ENCODE measurements around the gene RARA. TPM values are rescaled to one million over a fixed set of nuclear protein-coding genes. Genes with fewer than 3 reads are reported as not detected.
"Not testable (repeated sequence)": the region's sequence is repeated elsewhere in the genome, so short reads cannot be mapped to it uniquely, and the experiment has no call there.

RARA gene
- total RNA-seq, 1 experiment from 2014 or later = 21.8 TPM

DNA sequence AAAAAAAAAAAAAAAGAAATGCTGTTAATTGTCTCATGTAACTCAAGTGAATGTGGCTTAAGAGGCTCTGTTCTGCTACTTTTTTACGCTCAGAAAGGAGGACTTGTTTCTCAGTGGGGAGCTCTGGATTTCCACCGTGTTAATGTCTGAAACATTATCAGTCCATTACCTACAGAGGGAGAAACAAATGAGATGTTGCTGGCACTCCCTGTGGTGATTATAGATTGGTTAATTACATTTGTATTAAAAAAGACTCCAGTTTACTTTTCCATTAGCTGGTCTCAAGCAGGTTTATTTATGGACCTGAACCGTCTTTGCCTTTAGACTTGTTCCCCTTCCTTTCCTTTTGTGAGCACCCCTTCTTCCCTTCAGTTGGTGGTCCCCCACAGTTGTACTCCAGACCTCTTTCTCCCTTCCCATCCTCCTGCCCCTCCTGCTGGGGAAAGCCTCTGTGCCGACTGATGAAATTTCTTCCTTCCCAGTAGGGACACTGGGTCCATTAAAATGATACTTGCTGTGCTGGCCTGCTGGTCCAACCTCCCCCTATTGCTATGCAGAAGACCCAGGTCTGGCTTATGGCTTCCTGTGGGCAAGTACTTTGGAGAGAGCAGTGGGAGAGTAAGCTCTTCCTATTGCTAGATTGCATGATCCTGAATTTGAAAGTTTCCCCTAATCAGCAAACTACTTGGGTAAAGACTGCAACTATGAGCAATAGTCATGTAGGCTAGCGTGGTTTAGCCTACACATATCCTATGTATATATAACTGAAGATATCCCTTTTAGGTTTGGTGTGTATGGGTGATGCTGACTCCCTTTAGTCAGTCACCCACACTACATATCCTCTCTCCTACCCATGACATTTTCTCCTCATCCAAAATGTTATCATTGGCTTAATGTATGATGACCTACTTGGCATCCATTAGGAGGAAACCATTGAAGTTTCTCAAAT lies 13.2 kb upstream of the RARA start:
- ChIA-PET CTCF (no interaction called here), POLR2A (ENCODE audit: unreplicated experiment) (no interaction called here)
- intact Hi-C loops (cut with micrococcal nuclease; ENCODE audit: unreplicated experiment) = no loop called here
- no peak overlapping the region for H3K27ac ChIP-seq
- no peaks in the 10 kb centered on the region for H3K9me2 ChIP-seq (ENCODE audit: insufficient read depth)
- H3F3A ChIP-seq (ENCODE audit: insufficient read depth, low read depth) = peaks cover 50% of the 10 kb centered on the region
- H3K4me3 ChIP-seq = no peak overlapping the region
- peaks cover 23% of the 10 kb centered on the region for H3K36me3 ChIP-seq (ENCODE audit: low read depth)
- no peaks in the 10 kb centered on the region for H3K9me3 ChIP-seq (ENCODE audit: insufficient read depth, low read depth)
- H4K20me1 ChIP-seq (ENCODE audit: insufficient read depth) = no peaks in the 10 kb centered on the region; the same call in 1 of the 2 replicates
- TF ChIP-seq EZH2 (IDR thresholded peaks at IDR 0.05; ENCODE audit: low read depth) (no peak), CTCF (conservative IDR thresholded peaks at IDR 0.05) (no peak)
- no peaks in the 10 kb centered on the region for H3K4me1 ChIP-seq (replicated peaks; ENCODE audit: insufficient read depth)
- no peak for DNase-seq
- no peaks in the 10 kb centered on the region for H3K27me3 ChIP-seq (ENCODE audit: insufficient read depth, low read depth)
- no peak overlapping the region for H3K4me2 ChIP-seq
- H2AFZ ChIP-seq = no peak overlapping the region
- peaks cover 7% of the 10 kb centered on the region; the same call in 1 of the 2 replicates for H3K79me2 ChIP-seq (ENCODE audit: low read depth)
- BruUV-seq (replicated peaks) = no TSS peak

GRCh38 chr17:40297511-40297910 lies 11.5 kb upstream of the RARA start:
- POLR2A ChIA-PET (ENCODE audit: unreplicated experiment) = no interaction called here
- H3K4me3 ChIP-seq = no peak overlapping the region
- TF ChIP-seq CTCF (conservative IDR thresholded peaks at IDR 0.05) = no peak
- TF ChIP-seq EZH2 (IDR thresholded peaks at IDR 0.05; ENCODE audit: low read depth) = no peak
- DNase-seq = no peak
- no TSS peak for BruUV-seq (replicated peaks)
- CTCF ChIA-PET = no interaction called here
- no peaks in the 10 kb centered on the region; the same call in 1 of the 2 replicates for H4K20me1 ChIP-seq (ENCODE audit: insufficient read depth)
- H3K9me2 ChIP-seq (ENCODE audit: insufficient read depth) = no peaks in the 10 kb centered on the region
- H3F3A ChIP-seq (ENCODE audit: insufficient read depth, low read depth) = peaks cover 54% of the 10 kb centered on the region
- no peaks in the 10 kb centered on the region for H3K79me2 ChIP-seq (ENCODE audit: low read depth)
- H3K27me3 ChIP-seq (ENCODE audit: insufficient read depth, low read depth) = no peaks in the 10 kb centered on the region
- no peak overlapping the region for H3K4me2 ChIP-seq
- peaks cover 18% of the 10 kb centered on the region for H3K36me3 ChIP-seq (ENCODE audit: low read depth)
- no peak overlapping the region for H2AFZ ChIP-seq
- no peak overlapping the region for H3K27ac ChIP-seq
- intact Hi-C loops (cut with micrococcal nuclease; ENCODE audit: unreplicated experiment) = no loop called here
- no peaks in the 10 kb centered on the region for H3K4me1 ChIP-seq (replicated peaks; ENCODE audit: insufficient read depth)
- no peaks in the 10 kb centered on the region for H3K9me3 ChIP-seq (ENCODE audit: insufficient read depth, low read depth)

DNA sequence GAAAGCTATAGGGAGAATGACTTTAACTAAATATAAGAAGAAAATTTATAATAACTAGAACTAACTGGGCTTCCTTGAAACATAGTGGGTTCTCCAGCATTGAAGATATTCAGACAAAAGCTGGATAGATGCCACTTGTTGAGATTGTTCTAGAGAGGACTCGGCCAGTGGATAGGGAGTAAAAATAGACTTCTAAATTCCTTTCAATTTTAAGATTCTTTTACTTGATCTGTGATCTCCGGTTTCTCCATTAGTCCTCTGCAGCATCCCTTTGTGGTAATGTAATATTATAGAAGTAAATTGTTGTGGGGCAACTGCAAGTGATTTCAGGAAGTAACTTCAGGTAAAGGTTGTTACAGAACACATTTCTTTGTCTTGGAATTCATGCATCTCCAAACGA lies 10.3 kb upstream of the RARA start:
- no peaks in the 10 kb centered on the region for H3K9me2 ChIP-seq (ENCODE audit: insufficient read depth)
- TF ChIP-seq CTCF (conservative IDR thresholded peaks at IDR 0.05) (no peak), EZH2 (IDR thresholded peaks at IDR 0.05; ENCODE audit: low read depth) (no peak)
- no TSS peak for BruUV-seq (replicated peaks)
- ChIA-PET POLR2A (ENCODE audit: unreplicated experiment) (no interaction called here), CTCF (no interaction called here)
- H3K27me3 ChIP-seq (ENCODE audit: insufficient read depth, low read depth) = no peaks in the 10 kb centered on the region
- no peak overlapping the region for H3K27ac ChIP-seq
- peaks cover 6% of the 10 kb centered on the region for H3K4me1 ChIP-seq (replicated peaks; ENCODE audit: insufficient read depth)
- intact Hi-C loops (cut with micrococcal nuclease; ENCODE audit: unreplicated experiment) = no loop called here
- no peaks in the 10 kb centered on the region for H3K9me3 ChIP-seq (ENCODE audit: insufficient read depth, low read depth)
- no peak for DNase-seq
- H4K20me1 ChIP-seq (ENCODE audit: insufficient read depth) = no peaks in the 10 kb centered on the region
- H2AFZ ChIP-seq = no peak overlapping the region
- peaks cover 47% of the 10 kb centered on the region for H3F3A ChIP-seq (ENCODE audit: insufficient read depth, low read depth)
- no peaks in the 10 kb centered on the region for H3K79me2 ChIP-seq (ENCODE audit: low read depth)
- peaks cover 10% of the 10 kb centered on the region; the same call in 1 of the 2 replicates for H3K36me3 ChIP-seq (ENCODE audit: low read depth)
- no peak overlapping the region for H3K4me3 ChIP-seq
- no peak overlapping the region for H3K4me2 ChIP-seq

- H3K9me2 ChIP-seq (ENCODE audit: insufficient read depth); BruUV-seq (replicated peaks); H3K79me2 ChIP-seq (ENCODE audit: low read depth); H3K9me3 ChIP-seq (ENCODE audit: insufficient read depth, low read depth); H3K27ac ChIP-seq; H3K4me3 ChIP-seq; intact Hi-C loops (cut with micrococcal nuclease; ENCODE audit: unreplicated experiment); H3K4me2 ChIP-seq; H3K36me3 ChIP-seq (ENCODE audit: low read depth); H2AFZ ChIP-seq; H4K20me1 ChIP-seq (ENCODE audit: insufficient read depth); DNase-seq; H3K27me3 ChIP-seq (ENCODE audit: insufficient read depth, low read depth): not testable (repeated sequence)
- H3F3A ChIP-seq (ENCODE audit: insufficient read depth, low read depth) = peaks cover 42% of the 10 kb centered on the region
- ChIA-PET POLR2A (ENCODE audit: unreplicated experiment) (interaction anchor here (0.6 kb wide), 1 partner anchor 145 kb away, joined by 14 read pairs; no protein-coding TSS in a partner anchor), CTCF (interaction anchor here (0.6 kb wide), 3 partner anchors 48 to 240 kb away, joined by 3 to 6 read pairs (median 5); no protein-coding TSS in a partner anchor)
- H3K4me1 ChIP-seq (replicated peaks; ENCODE audit: insufficient read depth) = peaks cover 12% of the 10 kb centered on the region
These were observed 9.7 kb upstream of the RARA start for GRCh38 chr17:40299159-40299757.

Data from PC-9 (cell line).